Measurements from ENCODE around the gene AATF. TPM values are rescaled to one million over a fixed set of nuclear protein-coding genes. Genes with fewer than 3 reads are reported as not detected.

The AATF gene
- total and polyA plus RNA-seq, 9 donors = 28.5 to 73.6 (median 42.5) TPM

GRCh38 chr17:36907407-36907806 lies 41.3 kb upstream of the AATF start:
- TF ChIP-seq EP300 (IDR thresholded peaks at IDR 0.05) = no peak
- TF ChIP-seq, protein P1, sequence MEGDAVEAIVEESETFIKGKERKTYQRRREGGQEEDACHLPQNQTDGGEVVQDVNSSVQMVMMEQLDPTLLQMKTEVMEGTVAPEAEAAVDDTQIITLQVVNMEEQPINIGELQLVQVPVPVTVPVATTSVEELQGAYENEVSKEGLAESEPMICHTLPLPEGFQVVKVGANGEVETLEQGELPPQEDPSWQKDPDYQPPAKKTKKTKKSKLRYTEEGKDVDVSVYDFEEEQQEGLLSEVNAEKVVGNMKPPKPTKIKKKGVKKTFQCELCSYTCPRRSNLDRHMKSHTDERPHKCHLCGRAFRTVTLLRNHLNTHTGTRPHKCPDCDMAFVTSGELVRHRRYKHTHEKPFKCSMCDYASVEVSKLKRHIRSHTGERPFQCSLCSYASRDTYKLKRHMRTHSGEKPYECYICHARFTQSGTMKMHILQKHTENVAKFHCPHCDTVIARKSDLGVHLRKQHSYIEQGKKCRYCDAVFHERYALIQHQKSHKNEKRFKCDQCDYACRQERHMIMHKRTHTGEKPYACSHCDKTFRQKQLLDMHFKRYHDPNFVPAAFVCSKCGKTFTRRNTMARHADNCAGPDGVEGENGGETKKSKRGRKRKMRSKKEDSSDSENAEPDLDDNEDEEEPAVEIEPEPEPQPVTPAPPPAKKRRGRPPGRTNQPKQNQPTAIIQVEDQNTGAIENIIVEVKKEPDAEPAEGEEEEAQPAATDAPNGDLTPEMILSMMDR (IDR thresholded peaks at IDR 0.05) = no peak
- no peak for DNase-seq
- Histone ChIP-seq H3K9me3 (no peaks in the 10 kb centered on the region), H3K4me3 (no peak overlapping the region), H3K36me3 (no peaks in the 10 kb centered on the region), H3K4me1 (ENCODE audit: insufficient read depth) (no peaks in the 10 kb centered on the region), H3K27ac (no peak overlapping the region), H3K27me3 (no peaks in the 10 kb centered on the region)
- WGBS, 3 donors = 59 to 64% (median 61%) methylated on average over 10 of the region's 10 CpGs
- intact Hi-C loops (cut with DNase I) = no loop called here

DNA sequence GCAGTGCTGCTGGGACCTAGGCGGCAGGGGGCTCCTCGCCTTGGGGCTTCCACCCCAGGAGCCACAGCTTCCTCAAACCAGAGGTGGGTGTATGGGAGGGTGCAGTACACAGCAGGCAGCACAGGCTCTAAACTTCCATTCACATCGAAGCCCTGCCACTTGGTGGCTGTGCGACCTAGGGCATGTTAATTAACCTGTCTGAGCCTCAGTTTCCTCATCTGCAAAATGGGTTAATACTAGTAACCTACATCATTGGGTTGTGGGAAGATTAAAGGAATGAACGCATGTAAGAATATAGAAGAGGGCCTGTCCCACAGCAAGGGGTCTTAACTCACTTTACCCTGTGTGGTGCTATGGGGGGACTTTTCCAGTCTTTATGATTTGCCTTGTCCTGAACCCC lies 38.2 kb upstream of the AATF start:
- no peaks in the 10 kb centered on the region for H3K36me3 ChIP-seq
- 66 to 81% (median 75%) methylated on average over 5 of the region's 5 CpGs for WGBS, 3 donors
- TF ChIP-seq EP300 (IDR thresholded peaks at IDR 0.05) (no peak), POLR2A (IDR thresholded peaks at IDR 0.05) (no peak)
- TF ChIP-seq, protein P1 (IDR thresholded peaks at IDR 0.05) = no peak
- DNase-seq = no peak
- H3K4me3 ChIP-seq = no peak overlapping the region
- no peaks in the 10 kb centered on the region for H3K9me3 ChIP-seq
- no peaks in the 10 kb centered on the region for H3K4me1 ChIP-seq (ENCODE audit: insufficient read depth)
- intact Hi-C loops (cut with DNase I) = no loop called here
- no peak overlapping the region for H3K27ac ChIP-seq
- no peaks in the 10 kb centered on the region for H3K27me3 ChIP-seq

DNA sequence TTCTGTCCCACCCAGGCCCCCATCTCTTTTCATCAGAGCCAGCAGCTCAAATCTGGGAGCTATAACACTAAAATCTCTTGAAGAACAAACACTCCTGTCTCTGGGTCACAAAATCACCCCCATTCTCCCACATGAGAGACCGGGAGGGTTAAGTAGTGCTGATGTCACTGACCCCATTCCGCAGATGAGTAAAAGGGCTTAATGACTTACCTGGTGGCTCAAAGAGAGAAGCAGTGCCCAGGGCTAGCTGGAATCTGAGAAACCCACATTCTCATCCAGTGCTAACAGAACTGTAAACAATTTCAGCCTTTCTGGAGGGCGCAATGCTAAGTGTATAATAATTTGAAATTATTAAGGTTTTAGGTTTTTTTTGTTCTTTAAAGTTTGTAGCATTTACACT lies 37.8 kb upstream of the AATF start:
- 48 to 55% (median 50%) methylated on average over 3 of the region's 3 CpGs for WGBS, 3 donors
- intact Hi-C loops (cut with DNase I) = no loop called here
- no peaks in the 10 kb centered on the region for H3K36me3 ChIP-seq
- H3K27ac ChIP-seq = no peak overlapping the region
- H3K4me3 ChIP-seq = no peak overlapping the region
- no peaks in the 10 kb centered on the region for H3K4me1 ChIP-seq (ENCODE audit: insufficient read depth)
- no peak for TF ChIP-seq EP300 (IDR thresholded peaks at IDR 0.05)
- TF ChIP-seq, protein P1 (IDR thresholded peaks at IDR 0.05) = no peak
- TF ChIP-seq POLR2A (IDR thresholded peaks at IDR 0.05) = no peak
- DNase-seq = no peak
- no peaks in the 10 kb centered on the region for H3K27me3 ChIP-seq
- no peaks in the 10 kb centered on the region for H3K9me3 ChIP-seq

DNA sequence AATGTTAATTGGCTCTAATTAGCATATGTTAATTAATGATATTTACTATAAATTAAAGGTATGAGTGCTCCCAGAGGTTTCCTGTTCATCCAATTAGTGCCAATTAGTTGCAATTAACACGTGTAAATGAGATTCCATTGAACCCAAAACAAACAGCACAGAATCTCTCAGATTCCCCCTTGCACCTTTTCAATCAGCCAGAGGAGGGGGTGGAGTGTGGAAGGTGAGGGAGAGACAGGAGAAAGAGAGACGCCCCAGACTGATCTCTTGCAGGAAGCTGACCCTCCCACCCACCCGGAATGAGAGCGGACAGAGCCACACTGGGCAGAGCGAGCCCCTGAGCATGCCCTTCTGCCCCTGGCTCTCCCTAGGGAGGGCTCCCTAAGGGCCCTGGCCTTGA lies 35.6 kb upstream of the AATF start:
- Histone ChIP-seq H3K27me3 (no peaks in the 10 kb centered on the region), H3K9me3 (no peaks in the 10 kb centered on the region), H3K27ac (no peak overlapping the region), H3K4me3 (no peak overlapping the region), H3K4me1 (ENCODE audit: insufficient read depth) (no peaks in the 10 kb centered on the region), H3K36me3 (no peaks in the 10 kb centered on the region)
- WGBS, 3 donors = 19 to 26% (median 23%) methylated on average over 5 of the region's 5 CpGs
- TF ChIP-seq EP300 (IDR thresholded peaks at IDR 0.05) (no peak), POLR2A (IDR thresholded peaks at IDR 0.05) (no peak)
- TF ChIP-seq, protein P1 (IDR thresholded peaks at IDR 0.05) = no peak
- DNase-seq = no peak
- intact Hi-C loops (cut with DNase I) = no loop called here

Measured in ovary (tissue), 9 donors.